Upper lobe of right lung (tissue), 1 donor: ENCODE measurements around the gene MAN1C1. TPM values are rescaled to one million over a fixed set of nuclear protein-coding genes. Genes with fewer than 3 reads are reported as not detected.
A peak's percentile ranks its signal among the peaks of the same experiment; 100 is the strongest.

Experiments used
- ATAC-seq: fragments of 200-7000 bp; cut with Tn5 transposase; one replicate; pipeline ENCODE4 v1.9.1; 2020; ENCODE audit warnings: mild to moderate bottlenecking, moderate library complexity
- DNase-seq: peaks from one replicate; pipeline ENCODE4 v3.0.0-alpha.2; 2020
- H3K27ac ChIP-seq: fragments of 200-600 bp; one replicate; pipeline ENCODE4 v1.8.0; 2022
- H3K27me3 ChIP-seq: fragments of 200-600 bp; one replicate; pipeline ENCODE4 v1.8.0; 2022; ENCODE audit warnings: mild to moderate bottlenecking
- H3K36me3 ChIP-seq: fragments of 200-600 bp; one replicate; pipeline ENCODE4 v1.8.0; 2022
- H3K4me1 ChIP-seq: fragments of 200-600 bp; one replicate; pipeline ENCODE4 v1.8.0; 2022
- H3K4me3 ChIP-seq: fragments of 200-600 bp; one replicate; pipeline ENCODE4 v1.8.0; 2022; ENCODE audit warnings: mild to moderate bottlenecking
- H3K9me3 ChIP-seq: fragments of 200-600 bp; one replicate; pipeline ENCODE4 v1.8.0; 2022
- CTCF ChIP-seq: fragments of 200-600 bp; IDR thresholded peaks from one replicate; pipeline ENCODE4 v1.8.0; 2022; ENCODE audit warnings: antibody characterized with exemption
- intact Hi-C: fragments of 100-400 bp; cut with DNase I; formaldehyde crosslinking; loops from one replicate; pipeline ENCODE4 v1.11.0; 2022
- total RNA-seq: library from RNA; stranded (reverse); fragmentation: NEBNext Ultra II Directional; extraction: Animal tissue kit (Norgen Biotek cat#: 25700); gene quantifications from one replicate; pipeline ENCODE4 v1.2.1, GENCODE V29; 2021
- donor health status: DM: no; HTN: yes; CAD: no; lungs with severe emphysema.

The MAN1C1 gene
- total RNA-seq, 1 donor from 2014 or later: 19.7 TPM

GRCh38 chr1:25710583-25711347, 94.2 kb downstream of the MAN1C1 start:
- Histone ChIP-seq H3K36me3 (no peaks in the 10 kb centered on the region), H3K27ac (no peak overlapping the region), H3K9me3 (no peaks in the 10 kb centered on the region), H3K27me3 (no peaks in the 10 kb centered on the region), H3K4me3 (no peak overlapping the region), H3K4me1 (peaks cover 18% of the 10 kb centered on the region)
- no peak for ATAC-seq
- intact Hi-C loops: no loop called here
- no peak for TF ChIP-seq CTCF
- no peak for DNase-seq

GRCh38 chr1:25711555-25712298, 95.1 kb downstream of the MAN1C1 start:
- intact Hi-C loops: no loop called here
- H3K4me1 ChIP-seq: peaks cover 16% of the 10 kb centered on the region
- peak overlapping the region; percentile 13 for H3K27ac ChIP-seq
- no peaks in the 10 kb centered on the region for H3K9me3 ChIP-seq
- no peak for TF ChIP-seq CTCF
- H3K36me3 ChIP-seq: no peaks in the 10 kb centered on the region
- no peak overlapping the region for H3K4me3 ChIP-seq
- ATAC-seq (peak; percentile 88), DNase-seq (peak; percentile 77)
- H3K27me3 ChIP-seq: no peaks in the 10 kb centered on the region

GRCh38 chr1:25712299-25712970, 95.8 kb downstream of the MAN1C1 start:
- intact Hi-C loops: no loop called here
- Histone ChIP-seq H3K4me3 (no peak overlapping the region), H3K27ac (peak overlapping the region; percentile 13), H3K4me1 (peaks cover 16% of the 10 kb centered on the region), H3K36me3 (no peaks in the 10 kb centered on the region), H3K9me3 (no peaks in the 10 kb centered on the region), H3K27me3 (no peaks in the 10 kb centered on the region)
- ATAC-seq (no peak), DNase-seq (no peak)
- TF ChIP-seq CTCF: no peak

GRCh38 chr1:25713961-25714360, 97.4 kb downstream of the MAN1C1 start:
- DNase-seq (no peak), ATAC-seq (no peak)
- H3K4me1 ChIP-seq: peaks cover 11% of the 10 kb centered on the region
- no peaks in the 10 kb centered on the region for H3K9me3 ChIP-seq
- H3K36me3 ChIP-seq: no peaks in the 10 kb centered on the region
- H3K27me3 ChIP-seq: no peaks in the 10 kb centered on the region
- intact Hi-C loops: no loop called here
- TF ChIP-seq CTCF: no peak
- no peak overlapping the region for H3K4me3 ChIP-seq
- no peak overlapping the region for H3K27ac ChIP-seq

- Histone ChIP-seq H3K36me3 (no peaks in the 10 kb centered on the region), H3K27me3 (no peaks in the 10 kb centered on the region), H3K4me1 (peaks cover 11% of the 10 kb centered on the region), H3K27ac (no peak overlapping the region), H3K9me3 (no peaks in the 10 kb centered on the region), H3K4me3 (no peak overlapping the region)
- intact Hi-C loops: no loop called here
- DNase-seq (no peak), ATAC-seq (no peak)
- no peak for TF ChIP-seq CTCF
Observed at GRCh38 chr1:25714372-25714931, 97.9 kb downstream of the MAN1C1 start.
